CD4-positive, alpha-beta T cell (primary cell): Measurements from ENCODE around the gene CFAP20DC. TPM values are rescaled to one million over a fixed set of nuclear protein-coding genes. Genes with fewer than 3 reads are reported as not detected.
"Not testable (repeated sequence)": the region's sequence is repeated elsewhere in the genome, so short reads cannot be mapped to it uniquely, and the experiment has no call there.

Experiments
- ATAC-seq: fragments of 200-7000 bp; cut with Tn5 transposase; one replicate; pipeline ENCODE4 v1.10.0; 2022; ENCODE audit warnings: mild to moderate bottlenecking; ENCODE audit not compliant: poor library complexity
- CTCF ChIA-PET: fragments of 350-600 bp; sonication (Branson Sonifier 250); formaldehyde crosslinking; loops from one replicate; lab custom pipeline; 2021; ENCODE audit warnings: antibody characterized with exemption, inconsistent platforms; lab: Charles Lee
- POLR2A ChIA-PET: fragments of 350-600 bp; sonication (Branson Sonifier 250); formaldehyde crosslinking; loops from one replicate; lab custom pipeline; 2021; ENCODE audit warnings: antibody characterized with exemption, inconsistent platforms; lab: Charles Lee
- DNase-seq, 14 experiments: peaks; one replicate each; pipeline ENCODE4 v3.0.0-alpha.2; 2013 to 2020; ENCODE audit warnings: mixed read lengths in 2 of 14
- H3K27ac ChIP-seq, 2 donors: one replicate each; pipeline versions ENCODE4 v1.5.1 to v1.7.0; 2013; ENCODE audit warnings: low read length in 2 of 2, low read depth in 1 of 2, mild to moderate bottlenecking in 1 of 2
- H3K27me3 ChIP-seq, 2 experiments: 1 replicate in 1 of 2; 2 replicates in 1 of 2; pipeline versions ENCODE4 v1.6.1 to v1.7.0; 2013; ENCODE audit warnings: low read length in 2 of 2, control low read depth in 1 of 2, mild to moderate bottlenecking in 1 of 2, moderate library complexity in 1 of 2; ENCODE audit not compliant: insufficient read depth in 2 of 2, control insufficient read depth in 1 of 2
- H3K36me3 ChIP-seq: one replicate; pipeline ENCODE4 v1.6.1; 2013; ENCODE audit warnings: low read length, control low read depth; ENCODE audit not compliant: insufficient read depth
- H3K4me1 ChIP-seq: one replicate; pipeline ENCODE4 v1.6.1; 2013; ENCODE audit warnings: low read length, control low read depth; ENCODE audit not compliant: insufficient read depth
- H3K4me3 ChIP-seq: one replicate; pipeline ENCODE4 v1.5.1; 2013; ENCODE audit warnings: mild to moderate bottlenecking, low read length, moderate library complexity
- H3K9me3 ChIP-seq, 2 experiments: 1 replicate in 1 of 2; 2 replicates in 1 of 2; pipeline versions ENCODE4 v1.6.1 to v1.7.0; 2013; ENCODE audit warnings: low read length in 2 of 2, mild to moderate bottlenecking in 2 of 2, control low read depth in 1 of 2, moderate library complexity in 1 of 2; ENCODE audit not compliant: control insufficient read depth in 1 of 2, insufficient read depth in 1 of 2
- H3K27ac Mint-ChIP-seq: one replicate; pipeline ENCODE4 v1.8.0; 2020; ENCODE audit warnings: mixed read lengths
- H3K27me3 Mint-ChIP-seq: one replicate; pipeline ENCODE4 v1.8.0; 2021; ENCODE audit warnings: mixed read lengths
- H3K36me3 Mint-ChIP-seq: one replicate; pipeline ENCODE4 v1.8.0; 2021; ENCODE audit warnings: low read depth, mixed read lengths
- H3K4me1 Mint-ChIP-seq: one replicate; pipeline ENCODE4 v1.8.0; 2021; ENCODE audit warnings: low read depth, mixed read lengths
- H3K4me3 Mint-ChIP-seq: one replicate; pipeline ENCODE4 v1.8.0; 2020; ENCODE audit warnings: mild to moderate bottlenecking, mixed read lengths
- H3K9me3 Mint-ChIP-seq: one replicate; pipeline ENCODE4 v1.8.0; 2020; ENCODE audit warnings: mixed read lengths
- intact Hi-C, 2 experiments: fragments of 100-400 bp; cut with DNase I in 1 of 2; cut with micrococcal nuclease in 1 of 2; formaldehyde crosslinking; loops; one replicate each; pipeline versions ENCODE4 v1.15.1 to v1.9.0; 2023 to 2025; cut with DNase I, micrococcal nuclease
- total RNA-seq, 174 experiments: library from RNA in 2 of 174; stranded (reverse) in 2 of 174; gene quantifications; one replicate each; pipeline ENCODE4 v1.2.3 and lab custom pipeline; 2021 to 2026
- TF ChIP-seq, protein P1 (sequence below): fragments of 200-600 bp; IDR thresholded peaks from one replicate; pipeline ENCODE4 v1.8.0; 2022; ENCODE audit warnings: antibody characterized with exemption, mild to moderate bottlenecking

CFAP20DC gene
- total RNA-seq, 2 experiments from 2014 or later = 0.11 to 0.20 TPM

DNA sequence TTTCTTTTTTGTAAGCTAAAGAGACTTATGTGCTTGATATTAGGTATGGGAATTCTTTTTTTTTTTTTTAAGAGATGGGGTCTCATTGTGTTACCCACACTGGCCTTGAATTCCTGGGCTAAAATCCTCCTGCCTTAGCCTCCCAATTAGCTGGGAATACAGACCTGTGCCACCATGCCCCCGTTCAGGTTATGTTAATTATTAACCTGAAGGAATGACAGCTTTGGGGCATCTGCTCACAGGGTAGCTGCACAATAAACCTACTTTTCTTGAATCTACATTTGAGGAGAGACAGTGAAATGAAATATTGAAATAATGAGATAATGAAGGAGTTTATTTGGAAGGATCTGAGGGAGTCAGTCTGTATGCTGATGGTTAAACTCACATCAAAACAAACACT lies 225.0 kb downstream of the CFAP20DC start:
- H3K4me3 Mint-ChIP-seq = no peak overlapping the region

DNA sequence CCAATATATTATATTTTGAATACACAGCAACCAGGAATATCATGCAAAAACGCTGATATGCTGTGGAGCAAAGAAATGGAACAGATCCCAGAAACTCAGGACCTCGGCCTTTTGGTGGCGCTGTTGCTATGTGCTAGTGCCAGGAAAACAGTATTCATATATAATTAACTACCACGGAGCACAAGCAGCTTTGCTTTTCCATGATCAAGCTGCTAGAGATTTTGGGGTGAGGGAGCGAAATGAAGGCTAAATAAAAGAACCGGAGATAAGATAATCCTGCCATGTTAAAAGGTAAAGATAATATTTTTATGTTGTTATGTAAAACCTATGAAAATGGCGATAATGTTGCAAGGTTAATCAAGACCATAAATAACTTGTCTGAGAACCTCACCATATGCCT lies 225.5 kb downstream of the CFAP20DC start:
- DNase-seq (peak in 3 of 14 experiments; percentile 4 to 15 (median 9)), ATAC-seq (no peak)
- Mint-ChIP-seq H3K36me3 (no peaks in the 10 kb centered on the region), H3K27ac (no peak overlapping the region), H3K27me3 (no peaks in the 10 kb centered on the region), H3K4me1 (no peaks in the 10 kb centered on the region), H3K9me3 (peaks cover 2% of the 10 kb centered on the region), H3K4me3 (no peak overlapping the region)
- POLR2A ChIA-PET = no interaction called here
- CTCF ChIA-PET = no interaction called here
- intact Hi-C loops = no loop called here
- Histone ChIP-seq H3K27ac (no peak overlapping the region), H3K9me3 (no peaks in the 10 kb centered on the region), H3K27me3 (no peaks in the 10 kb centered on the region), H3K4me1 (no peaks in the 10 kb centered on the region), H3K36me3 (no peaks in the 10 kb centered on the region), H3K4me3 (no peak overlapping the region)
- TF ChIP-seq, protein P1, sequence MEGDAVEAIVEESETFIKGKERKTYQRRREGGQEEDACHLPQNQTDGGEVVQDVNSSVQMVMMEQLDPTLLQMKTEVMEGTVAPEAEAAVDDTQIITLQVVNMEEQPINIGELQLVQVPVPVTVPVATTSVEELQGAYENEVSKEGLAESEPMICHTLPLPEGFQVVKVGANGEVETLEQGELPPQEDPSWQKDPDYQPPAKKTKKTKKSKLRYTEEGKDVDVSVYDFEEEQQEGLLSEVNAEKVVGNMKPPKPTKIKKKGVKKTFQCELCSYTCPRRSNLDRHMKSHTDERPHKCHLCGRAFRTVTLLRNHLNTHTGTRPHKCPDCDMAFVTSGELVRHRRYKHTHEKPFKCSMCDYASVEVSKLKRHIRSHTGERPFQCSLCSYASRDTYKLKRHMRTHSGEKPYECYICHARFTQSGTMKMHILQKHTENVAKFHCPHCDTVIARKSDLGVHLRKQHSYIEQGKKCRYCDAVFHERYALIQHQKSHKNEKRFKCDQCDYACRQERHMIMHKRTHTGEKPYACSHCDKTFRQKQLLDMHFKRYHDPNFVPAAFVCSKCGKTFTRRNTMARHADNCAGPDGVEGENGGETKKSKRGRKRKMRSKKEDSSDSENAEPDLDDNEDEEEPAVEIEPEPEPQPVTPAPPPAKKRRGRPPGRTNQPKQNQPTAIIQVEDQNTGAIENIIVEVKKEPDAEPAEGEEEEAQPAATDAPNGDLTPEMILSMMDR = no peak

More for the DNA sequence above, 225.0 kb downstream of the CFAP20DC start:
- ChIA-PET CTCF (no interaction called here), POLR2A (no interaction called here)
- Mint-ChIP-seq H3K27ac (no peak overlapping the region), H3K4me1 (no peaks in the 10 kb centered on the region), H3K9me3 (peaks cover 2% of the 10 kb centered on the region), H3K36me3 (no peaks in the 10 kb centered on the region), H3K27me3 (no peaks in the 10 kb centered on the region)
- Histone ChIP-seq H3K27ac (no peak overlapping the region), H3K36me3 (no peaks in the 10 kb centered on the region), H3K9me3 (no peaks in the 10 kb centered on the region), H3K4me3 (no peak overlapping the region), H3K27me3 (no peaks in the 10 kb centered on the region), H3K4me1 (no peaks in the 10 kb centered on the region)
- DNase-seq (no peak), ATAC-seq (no peak)
- intact Hi-C loops = no loop called here
- TF ChIP-seq, protein P1 = no peak

- H3K27me3 Mint-ChIP-seq, DNase-seq, H3K27ac ChIP-seq, H3K27ac Mint-ChIP-seq, H3K4me3 Mint-ChIP-seq, ATAC-seq, H3K36me3 ChIP-seq, intact Hi-C loops, CTCF ChIA-PET, H3K4me3 ChIP-seq, H3K36me3 Mint-ChIP-seq, H3K9me3 ChIP-seq, H3K4me1 ChIP-seq, H3K4me1 Mint-ChIP-seq, POLR2A ChIA-PET, H3K9me3 Mint-ChIP-seq, H3K27me3 ChIP-seq: not testable (repeated sequence)
Measured at GRCh38 chr3:58806551-58807244, 243.1 kb downstream of the CFAP20DC start.

GRCh38 chr3:58804914-58805313 lies 244.9 kb downstream of the CFAP20DC start:
- H3K27me3 Mint-ChIP-seq = no peaks in the 10 kb centered on the region

More at GRCh38 chr3:58804914-58805313, 244.9 kb downstream of the CFAP20DC start:
- H3K36me3 ChIP-seq = no peaks in the 10 kb centered on the region
- DNase-seq (no peak), ATAC-seq (no peak)
- H3K9me3 ChIP-seq = no peaks in the 10 kb centered on the region
- TF ChIP-seq, protein P1 = no peak
- no peak overlapping the region for H3K27ac ChIP-seq
- Mint-ChIP-seq H3K4me1 (no peaks in the 10 kb centered on the region), H3K36me3 (no peaks in the 10 kb centered on the region), H3K27ac (no peak overlapping the region), H3K9me3 (no peaks in the 10 kb centered on the region), H3K4me3 (no peak overlapping the region)
- H3K4me3 ChIP-seq = no peak overlapping the region
- intact Hi-C loops = no loop called here
- no peaks in the 10 kb centered on the region for H3K4me1 ChIP-seq
- ChIA-PET CTCF (no interaction called here), POLR2A (no interaction called here)
- no peaks in the 10 kb centered on the region for H3K27me3 ChIP-seq
